Activated naive CD8-positive, alpha-beta T cell treated with anti-CD3 and anti-CD28 coated beads for 36 hours (primary cell): ENCODE measurements around the gene BCAS3. TPM values are rescaled to one million over a fixed set of nuclear protein-coding genes. Genes with fewer than 3 reads are reported as not detected.

ENCODE experiments used
- DNase-seq: peaks from one replicate; pipeline ENCODE4 v3.0.0; 2021
- H3K27ac Mint-ChIP-seq: one replicate; pipeline ENCODE4 v1.8.0; 2022; ENCODE audit warnings: mild to moderate bottlenecking, moderate library complexity, mixed read lengths
- H3K27me3 Mint-ChIP-seq: one replicate; pipeline ENCODE4 v1.8.0; 2022; ENCODE audit warnings: mild to moderate bottlenecking, mixed read lengths
- H3K36me3 Mint-ChIP-seq: one replicate; pipeline ENCODE4 v1.8.0; 2021; ENCODE audit warnings: mild to moderate bottlenecking, mixed read lengths
- H3K4me1 Mint-ChIP-seq: one replicate; pipeline ENCODE4 v1.8.0; 2021; ENCODE audit warnings: mixed read lengths
- H3K4me3 Mint-ChIP-seq: one replicate; pipeline ENCODE4 v1.8.0; 2022; ENCODE audit warnings: mild to moderate bottlenecking, moderate library complexity, mixed read lengths
- H3K9me3 Mint-ChIP-seq: one replicate; pipeline ENCODE4 v1.8.0; 2022; ENCODE audit warnings: mixed read lengths
- total RNA-seq, 2 experiments: library from RNA; stranded (reverse); gene quantifications; one replicate each; pipeline ENCODE4 v1.2.3, GENCODE V29; 2021

The BCAS3 gene
- total RNA-seq, 2 experiments from 2014 or later: 4.9 to 7.0 TPM

GRCh38 chr17:60888812-60889709 is 211.4 kb downstream of the BCAS3 start:
- peaks cover 8% of the 10 kb centered on the region for H3K36me3 Mint-ChIP-seq
- no peak overlapping the region for H3K4me3 Mint-ChIP-seq
- DNase-seq: no peak
- H3K27ac Mint-ChIP-seq: no peak overlapping the region
- no peaks in the 10 kb centered on the region for H3K27me3 Mint-ChIP-seq
- H3K9me3 Mint-ChIP-seq: peaks cover 5% of the 10 kb centered on the region
- H3K4me1 Mint-ChIP-seq: no peaks in the 10 kb centered on the region

- DNase-seq: no peak
- peaks cover 23% of the 10 kb centered on the region for H3K36me3 Mint-ChIP-seq
- H3K27me3 Mint-ChIP-seq: no peaks in the 10 kb centered on the region
- H3K4me3 Mint-ChIP-seq: no peak overlapping the region
- H3K9me3 Mint-ChIP-seq: peaks cover 16% of the 10 kb centered on the region
- H3K4me1 Mint-ChIP-seq: no peaks in the 10 kb centered on the region
- no peak overlapping the region for H3K27ac Mint-ChIP-seq
These were observed 213.5 kb downstream of the BCAS3 start for GRCh38 chr17:60891149-60891548.

- Mint-ChIP-seq H3K9me3 (peaks cover 30% of the 10 kb centered on the region), H3K27me3 (no peaks in the 10 kb centered on the region), H3K4me1 (no peaks in the 10 kb centered on the region), H3K4me3 (no peak overlapping the region), H3K36me3 (peaks cover 31% of the 10 kb centered on the region), H3K27ac (no peak overlapping the region)
- no peak for DNase-seq
These were observed 215.8 kb downstream of the BCAS3 start for GRCh38 chr17:60893475-60893874.

GRCh38 chr17:60896996-60897395 is 219.3 kb downstream of the BCAS3 start:
- H3K27me3 Mint-ChIP-seq: no peaks in the 10 kb centered on the region
- no peaks in the 10 kb centered on the region for H3K4me1 Mint-ChIP-seq
- H3K9me3 Mint-ChIP-seq: peaks cover 30% of the 10 kb centered on the region

GRCh38 chr17:60899115-60899514 is 221.5 kb downstream of the BCAS3 start:
- no peak for DNase-seq
- peaks cover 23% of the 10 kb centered on the region for H3K36me3 Mint-ChIP-seq
- H3K4me1 Mint-ChIP-seq: no peaks in the 10 kb centered on the region
- peaks cover 26% of the 10 kb centered on the region for H3K9me3 Mint-ChIP-seq
- no peaks in the 10 kb centered on the region for H3K27me3 Mint-ChIP-seq
- no peak overlapping the region for H3K4me3 Mint-ChIP-seq
- H3K27ac Mint-ChIP-seq: no peak overlapping the region

More at GRCh38 chr17:60896996-60897395, 219.3 kb downstream of the BCAS3 start:
- Mint-ChIP-seq H3K4me3 (no peak overlapping the region), H3K27ac (no peak overlapping the region), H3K36me3 (peaks cover 31% of the 10 kb centered on the region)
- no peak for DNase-seq

- Mint-ChIP-seq H3K4me1 (no peaks in the 10 kb centered on the region), H3K36me3 (peaks cover 12% of the 10 kb centered on the region), H3K27me3 (no peaks in the 10 kb centered on the region), H3K9me3 (peaks cover 15% of the 10 kb centered on the region), H3K27ac (no peak overlapping the region), H3K4me3 (no peak overlapping the region)
- DNase-seq: no peak
These were observed 223.0 kb downstream of the BCAS3 start for GRCh38 chr17:60900688-60901087.

- Mint-ChIP-seq H3K4me3 (no peak overlapping the region), H3K27ac (no peak overlapping the region), H3K27me3 (no peaks in the 10 kb centered on the region), H3K4me1 (no peaks in the 10 kb centered on the region), H3K9me3 (peaks cover 14% of the 10 kb centered on the region), H3K36me3 (peaks cover 10% of the 10 kb centered on the region)
- DNase-seq: no peak
These were observed 223.6 kb downstream of the BCAS3 start for GRCh38 chr17:60901242-60901641.

GRCh38 chr17:60901806-60902205 is 224.2 kb downstream of the BCAS3 start:
- Mint-ChIP-seq H3K4me3 (no peak overlapping the region), H3K36me3 (peaks cover 8% of the 10 kb centered on the region), H3K27ac (no peak overlapping the region), H3K9me3 (peaks cover 9% of the 10 kb centered on the region), H3K27me3 (no peaks in the 10 kb centered on the region), H3K4me1 (no peaks in the 10 kb centered on the region)
- DNase-seq: no peak

GRCh38 chr17:60902399-60902798 is 224.7 kb downstream of the BCAS3 start:
- H3K4me3 Mint-ChIP-seq: no peak overlapping the region
- H3K27me3 Mint-ChIP-seq: no peaks in the 10 kb centered on the region
- peaks cover 4% of the 10 kb centered on the region for H3K36me3 Mint-ChIP-seq
- no peak overlapping the region for H3K27ac Mint-ChIP-seq
- peaks cover 4% of the 10 kb centered on the region for H3K9me3 Mint-ChIP-seq
- H3K4me1 Mint-ChIP-seq: no peaks in the 10 kb centered on the region
- DNase-seq: no peak

GRCh38 chr17:60904582-60904981 is 226.9 kb downstream of the BCAS3 start:
- no peak overlapping the region for H3K4me3 Mint-ChIP-seq
- DNase-seq: no peak
- no peak overlapping the region for H3K27ac Mint-ChIP-seq
- H3K36me3 Mint-ChIP-seq: peaks cover 2% of the 10 kb centered on the region
- H3K9me3 Mint-ChIP-seq: no peaks in the 10 kb centered on the region
- H3K27me3 Mint-ChIP-seq: no peaks in the 10 kb centered on the region
- H3K4me1 Mint-ChIP-seq: no peaks in the 10 kb centered on the region

- Mint-ChIP-seq H3K4me3 (no peak overlapping the region), H3K36me3 (peaks cover 2% of the 10 kb centered on the region), H3K9me3 (no peaks in the 10 kb centered on the region), H3K27ac (no peak overlapping the region), H3K4me1 (no peaks in the 10 kb centered on the region), H3K27me3 (no peaks in the 10 kb centered on the region)
- DNase-seq: no peak
These were observed 228.1 kb downstream of the BCAS3 start for GRCh38 chr17:60905709-60906108.

- Mint-ChIP-seq H3K9me3 (no peaks in the 10 kb centered on the region), H3K4me1 (no peaks in the 10 kb centered on the region), H3K4me3 (no peak overlapping the region), H3K27me3 (no peaks in the 10 kb centered on the region), H3K36me3 (peaks cover 4% of the 10 kb centered on the region), H3K27ac (no peak overlapping the region)
- no peak for DNase-seq
These were observed 230.7 kb downstream of the BCAS3 start for GRCh38 chr17:60908324-60908723.

GRCh38 chr17:60909405-60909804 is 231.8 kb downstream of the BCAS3 start:
- Mint-ChIP-seq H3K27ac (no peak overlapping the region), H3K27me3 (no peaks in the 10 kb centered on the region), H3K4me3 (no peak overlapping the region), H3K4me1 (no peaks in the 10 kb centered on the region), H3K9me3 (no peaks in the 10 kb centered on the region), H3K36me3 (peaks cover 14% of the 10 kb centered on the region)
- DNase-seq: no peak

GRCh38 chr17:60910415-60910814 is 232.8 kb downstream of the BCAS3 start:
- DNase-seq: no peak
- no peaks in the 10 kb centered on the region for H3K27me3 Mint-ChIP-seq
- peaks cover 2% of the 10 kb centered on the region for H3K9me3 Mint-ChIP-seq
- no peak overlapping the region for H3K4me3 Mint-ChIP-seq
- H3K36me3 Mint-ChIP-seq: peaks cover 16% of the 10 kb centered on the region
- no peaks in the 10 kb centered on the region for H3K4me1 Mint-ChIP-seq
- H3K27ac Mint-ChIP-seq: no peak overlapping the region

- Mint-ChIP-seq H3K4me3 (no peak overlapping the region), H3K27ac (no peak overlapping the region)
These were observed 236.4 kb downstream of the BCAS3 start for GRCh38 chr17:60914078-60914477.

GRCh38 chr17:60916043-60916442 is 238.4 kb downstream of the BCAS3 start:
- no peak overlapping the region for H3K4me3 Mint-ChIP-seq
- peaks cover 8% of the 10 kb centered on the region for H3K9me3 Mint-ChIP-seq
- no peaks in the 10 kb centered on the region for H3K4me1 Mint-ChIP-seq
- H3K36me3 Mint-ChIP-seq: peaks cover 24% of the 10 kb centered on the region
- no peak for DNase-seq
- no peaks in the 10 kb centered on the region for H3K27me3 Mint-ChIP-seq
- H3K27ac Mint-ChIP-seq: no peak overlapping the region

More at GRCh38 chr17:60914078-60914477, 236.4 kb downstream of the BCAS3 start:
- Mint-ChIP-seq H3K4me1 (no peaks in the 10 kb centered on the region), H3K36me3 (peaks cover 21% of the 10 kb centered on the region), H3K27me3 (no peaks in the 10 kb centered on the region), H3K9me3 (peaks cover 8% of the 10 kb centered on the region)
- DNase-seq: no peak
